ENCODE data around the gene METAP1D. TPM values are rescaled to one million over a fixed set of nuclear protein-coding genes. Genes with fewer than 3 reads are reported as not detected.

Gene METAP1D
- total and polyA plus RNA-seq, 2 experiments from 2014 or later, result 4.1 to 6.9 TPM

- peak overlapping the region; percentile 98 for H3K9ac ChIP-seq
- in situ Hi-C loops (cut with MboI), result no loop called here
- H3K27me3 ChIP-seq (replicated peaks; ENCODE audit: insufficient read depth), result peaks cover 11% of the 10 kb centered on the region; the same call in 1 of the 2 replicates
- peaks cover 25% of the 10 kb centered on the region for H3F3A ChIP-seq (ENCODE audit: insufficient read depth)
- H4K20me1 ChIP-seq (ENCODE audit: insufficient read depth), result no peaks in the 10 kb centered on the region
- DNase-seq, result peak; percentile 55
- H2AFZ ChIP-seq, result peak overlapping the region; percentile 80
- H3K36me3 ChIP-seq (ENCODE audit: low read depth), result no peaks in the 10 kb centered on the region
- H3K4me1 ChIP-seq (ENCODE audit: insufficient read depth), result peaks cover 43% of the 10 kb centered on the region
- peak overlapping the region; percentile 99 for H3K4me2 ChIP-seq (ENCODE audit: unreplicated experiment)
- H3K79me2 ChIP-seq (ENCODE audit: insufficient read depth), result peaks cover 18% of the 10 kb centered on the region
- H3K27ac ChIP-seq, result peak overlapping the region; percentile 98
- WGBS, 2 experiments (ENCODE audit: low coverage in 1 of 2, low lambda C conversion rate in 2 of 2, missing lambda C conversion rate in 2 of 2), result 7 to 9% methylated on average over 37 to 40 of the region's 40 CpGs
- no peak for TF ChIP-seq EZH2phosphoT487 (IDR thresholded peaks at IDR 0.05; ENCODE audit: insufficient read depth, low read depth)
- no peak for TF ChIP-seq EZH2 (IDR thresholded peaks at IDR 0.05; ENCODE audit: insufficient read depth, poor library complexity, severe bottlenecking)
- peak overlapping the region; percentile 90 for H3K4me3 ChIP-seq
- H3K9me3 ChIP-seq (ENCODE audit: low read depth), result no peaks in the 10 kb centered on the region
- H3K9me2 ChIP-seq (ENCODE audit: insufficient read depth), result no peaks in the 10 kb centered on the region
Observed at GRCh38 chr2:172095905-172096625, 96.3 kb downstream of the METAP1D start.

DNA sequence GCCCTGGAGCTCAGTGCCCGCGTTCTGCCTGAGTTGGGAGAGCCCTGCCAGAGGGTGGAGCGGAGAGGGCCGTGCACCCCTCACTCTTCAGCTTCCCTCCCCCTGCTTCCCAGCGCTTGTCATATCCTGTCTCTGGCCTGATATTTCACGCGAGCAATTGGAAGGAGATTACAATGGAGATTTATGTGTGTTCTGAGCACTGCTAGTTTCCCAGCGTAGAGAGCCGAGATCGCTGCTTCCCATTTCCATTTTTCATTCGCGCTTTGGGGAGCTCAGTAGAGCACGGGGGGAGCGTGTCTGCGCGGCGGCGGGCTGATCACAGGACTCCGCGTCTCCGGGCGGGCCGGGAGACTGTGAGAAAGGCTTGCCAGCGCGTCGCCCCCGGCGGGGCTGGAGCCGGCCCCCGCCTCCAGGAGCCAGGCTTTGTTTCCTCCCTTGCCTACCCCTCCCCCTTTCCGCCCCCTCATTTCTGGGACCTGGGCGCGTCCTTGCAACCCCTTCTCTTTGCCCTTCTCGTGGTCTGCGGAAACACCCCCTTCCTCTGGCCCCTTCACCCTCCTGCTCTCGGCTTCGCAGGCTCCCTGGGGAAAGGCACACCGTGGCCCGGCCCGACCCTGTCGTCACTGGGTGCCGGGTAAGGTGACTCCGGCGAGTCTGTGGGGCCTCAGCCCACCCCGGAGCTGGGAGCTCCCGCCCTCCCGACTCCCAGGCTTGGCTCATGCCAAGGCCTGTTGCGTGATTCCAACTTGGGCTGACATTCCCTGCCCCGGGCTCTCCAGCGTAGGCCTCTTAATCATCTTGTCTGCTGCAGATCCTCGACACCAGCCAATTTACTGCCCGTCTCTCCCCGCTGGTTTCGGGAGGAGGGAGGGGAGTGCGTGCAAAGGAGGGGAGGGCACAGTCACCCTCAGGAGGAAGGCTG, 97.1 kb downstream of the METAP1D start:
- H3K4me3 ChIP-seq, result peak overlapping the region; percentile 90
- no peaks in the 10 kb centered on the region for H3K9me2 ChIP-seq (ENCODE audit: insufficient read depth)
- H3K36me3 ChIP-seq (ENCODE audit: low read depth), result no peaks in the 10 kb centered on the region
- peak overlapping the region; percentile 98 for H3K9ac ChIP-seq
- peak overlapping the region; percentile 80 for H2AFZ ChIP-seq
- peak overlapping the region; percentile 99 for H3K4me2 ChIP-seq (ENCODE audit: unreplicated experiment)
- in situ Hi-C loops (cut with MboI), result no loop called here
- peaks cover 25% of the 10 kb centered on the region for H3F3A ChIP-seq (ENCODE audit: insufficient read depth)
- peaks cover 43% of the 10 kb centered on the region for H3K4me1 ChIP-seq (ENCODE audit: insufficient read depth)
- WGBS, 2 experiments (ENCODE audit: low coverage in 1 of 2, low lambda C conversion rate in 2 of 2, missing lambda C conversion rate in 2 of 2), result 1% methylated on average over 47 to 55 of the region's 55 CpGs
- peak overlapping the region; percentile 98 for H3K27ac ChIP-seq
- H4K20me1 ChIP-seq (ENCODE audit: insufficient read depth), result no peaks in the 10 kb centered on the region
- TF ChIP-seq EZH2phosphoT487 (IDR thresholded peaks at IDR 0.05; ENCODE audit: insufficient read depth, low read depth) (no peak), EZH2 (IDR thresholded peaks at IDR 0.05; ENCODE audit: insufficient read depth, poor library complexity, severe bottlenecking) (no peak)
- H3K79me2 ChIP-seq (ENCODE audit: insufficient read depth), result peaks cover 24% of the 10 kb centered on the region
- H3K27me3 ChIP-seq (replicated peaks; ENCODE audit: insufficient read depth), result peaks cover 11% of the 10 kb centered on the region; the same call in 1 of the 2 replicates
- DNase-seq, result peak; percentile 97
- H3K9me3 ChIP-seq (ENCODE audit: low read depth), result no peaks in the 10 kb centered on the region

GRCh38 chr2:172097557-172098131, 97.9 kb downstream of the METAP1D start:
- Histone ChIP-seq H2AFZ (no peak overlapping the region), H3K79me2 (ENCODE audit: insufficient read depth) (peaks cover 24% of the 10 kb centered on the region), H3K4me2 (ENCODE audit: unreplicated experiment) (peak overlapping the region; percentile 99), H4K20me1 (ENCODE audit: insufficient read depth) (no peaks in the 10 kb centered on the region), H3K4me3 (peak overlapping the region; percentile 90), H3K9me2 (ENCODE audit: insufficient read depth) (no peaks in the 10 kb centered on the region), H3K9ac (peak overlapping the region; percentile 98), H3K9me3 (ENCODE audit: low read depth) (no peaks in the 10 kb centered on the region), H3K27ac (peak overlapping the region; percentile 98), H3K27me3 (replicated peaks; ENCODE audit: insufficient read depth) (0 out of 2 replicates have a peak, but pooled peaks cover 10% of the 10 kb centered on the region), H3K36me3 (ENCODE audit: low read depth) (no peaks in the 10 kb centered on the region), H3F3A (ENCODE audit: insufficient read depth) (peaks cover 25% of the 10 kb centered on the region), H3K4me1 (ENCODE audit: insufficient read depth) (peaks cover 43% of the 10 kb centered on the region)
- TF ChIP-seq EZH2phosphoT487 (IDR thresholded peaks at IDR 0.05; ENCODE audit: insufficient read depth, low read depth) (no peak), EZH2 (IDR thresholded peaks at IDR 0.05; ENCODE audit: insufficient read depth, poor library complexity, severe bottlenecking) (no peak)
- peak; percentile 80 for DNase-seq
- 40 to 41% methylated on average over 9 of the region's 9 CpGs for WGBS, 2 experiments (ENCODE audit: low coverage in 1 of 2, low lambda C conversion rate in 2 of 2, missing lambda C conversion rate in 2 of 2)
- in situ Hi-C loops (cut with MboI), result no loop called here

DNA sequence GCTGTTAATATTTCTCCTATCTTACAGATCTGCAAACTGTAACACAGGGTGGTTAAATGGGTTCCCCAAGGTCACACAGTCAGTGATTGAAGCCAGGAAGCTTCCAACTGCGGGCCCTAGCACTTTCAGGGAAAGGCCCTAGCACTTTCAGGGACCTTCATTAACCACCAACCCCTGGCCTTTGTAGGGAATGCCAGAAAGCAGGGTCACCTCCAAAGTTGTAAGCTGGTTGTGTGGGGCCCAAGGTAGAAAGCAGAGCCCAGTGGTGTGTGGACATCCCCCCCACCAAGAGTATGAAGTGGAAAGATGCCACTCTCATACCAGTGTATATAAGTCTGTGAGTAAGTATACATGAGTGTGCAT, 98.5 kb downstream of the METAP1D start:
- in situ Hi-C loops (cut with MboI), result no loop called here
- Histone ChIP-seq H3K4me3 (peak overlapping the region; percentile 83), H3K4me1 (ENCODE audit: insufficient read depth) (peaks cover 43% of the 10 kb centered on the region), H4K20me1 (ENCODE audit: insufficient read depth) (no peaks in the 10 kb centered on the region), H3K27ac (peak overlapping the region; percentile 98), H2AFZ (0 out of 2 replicates have a peak overlapping the region, but pooled peaks have one; percentile 44), H3K9ac (peak overlapping the region; percentile 98), H3K9me2 (ENCODE audit: insufficient read depth) (no peaks in the 10 kb centered on the region), H3K9me3 (ENCODE audit: low read depth) (no peaks in the 10 kb centered on the region), H3K79me2 (ENCODE audit: insufficient read depth) (peaks cover 24% of the 10 kb centered on the region), H3K4me2 (ENCODE audit: unreplicated experiment) (peak overlapping the region; percentile 99), H3F3A (ENCODE audit: insufficient read depth) (peaks cover 28% of the 10 kb centered on the region), H3K27me3 (replicated peaks; ENCODE audit: insufficient read depth) (0 out of 2 replicates have a peak, but pooled peaks cover 4% of the 10 kb centered on the region), H3K36me3 (ENCODE audit: low read depth) (no peaks in the 10 kb centered on the region)
- TF ChIP-seq EZH2phosphoT487 (IDR thresholded peaks at IDR 0.05; ENCODE audit: insufficient read depth, low read depth) (no peak), EZH2 (IDR thresholded peaks at IDR 0.05; ENCODE audit: insufficient read depth, poor library complexity, severe bottlenecking) (no peak)
- WGBS, 2 experiments (ENCODE audit: low coverage in 1 of 2, low lambda C conversion rate in 2 of 2, missing lambda C conversion rate in 2 of 2), result 58 to 71% methylated on average over 1 of the region's 1 CpG
- peak; percentile 38 for DNase-seq

Data from GM23248 (cell line).